ENCODE measurements around the gene THAP4. TPM values are rescaled to one million over a fixed set of nuclear protein-coding genes. Genes with fewer than 3 reads are reported as not detected.

The THAP4 gene
- total RNA-seq, 4 donors from 2014 or later, result 46.4 to 56.2 (median 51.2) TPM

- H3K36me3 ChIP-seq, result peaks cover 65% of the 10 kb centered on the region
Observed at GRCh38 chr2:241673189-241673663, 36.3 kb upstream of the THAP4 start.

GRCh38 chr2:241672243-241673188, 35.6 kb upstream of the THAP4 start:
- Histone ChIP-seq H3K4me1 (no peaks in the 10 kb centered on the region), H3K4me3 (no peak overlapping the region), H3K27ac (no peak overlapping the region), H3K27me3 (no peaks in the 10 kb centered on the region), H3K36me3 (peaks cover 66% of the 10 kb centered on the region), H3K9me3 (no peaks in the 10 kb centered on the region)
- DNase-seq (ENCODE audit: low spot score in 2 of 2), result no peak
- TF ChIP-seq POLR2A (IDR thresholded peaks at IDR 0.05), result no peak
- no peak for TF ChIP-seq CTCF (IDR thresholded peaks at IDR 0.05)
- no peak for TF ChIP-seq EP300 (IDR thresholded peaks at IDR 0.05)
- TF ChIP-seq POLR2AphosphoS5 (IDR thresholded peaks at IDR 0.05), result no peak
- WGBS, result 87% methylated on average over 21 of the region's 42 CpGs

More at GRCh38 chr2:241673189-241673663, 36.3 kb upstream of the THAP4 start:
- 89% methylated on average over 11 of the region's 18 CpGs for WGBS
- H3K4me3 ChIP-seq, result no peak overlapping the region
- H3K27ac ChIP-seq, result no peak overlapping the region
- no peaks in the 10 kb centered on the region for H3K9me3 ChIP-seq
- DNase-seq (ENCODE audit: low spot score in 2 of 2), result no peak
- no peaks in the 10 kb centered on the region for H3K27me3 ChIP-seq
- TF ChIP-seq POLR2AphosphoS5 (IDR thresholded peaks at IDR 0.05) (no peak), CTCF (IDR thresholded peaks at IDR 0.05) (no peak), EP300 (IDR thresholded peaks at IDR 0.05) (no peak), POLR2A (IDR thresholded peaks at IDR 0.05) (no peak)
- no peaks in the 10 kb centered on the region for H3K4me1 ChIP-seq

- no peak for TF ChIP-seq EP300 (IDR thresholded peaks at IDR 0.05)
- TF ChIP-seq CTCF (IDR thresholded peaks at IDR 0.05), result no peak
- no peak for TF ChIP-seq POLR2A (IDR thresholded peaks at IDR 0.05)
- TF ChIP-seq POLR2AphosphoS5 (IDR thresholded peaks at IDR 0.05), result no peak
- Histone ChIP-seq H3K27ac (no peak overlapping the region), H3K4me3 (no peak overlapping the region), H3K27me3 (no peaks in the 10 kb centered on the region), H3K36me3 (peaks cover 66% of the 10 kb centered on the region), H3K9me3 (no peaks in the 10 kb centered on the region), H3K4me1 (no peaks in the 10 kb centered on the region)
- DNase-seq (ENCODE audit: low spot score in 2 of 2), result no peak
- 79% methylated on average over 15 of the region's 31 CpGs for WGBS
Observed at GRCh38 chr2:241671457-241672240, 34.7 kb upstream of the THAP4 start.

DNA sequence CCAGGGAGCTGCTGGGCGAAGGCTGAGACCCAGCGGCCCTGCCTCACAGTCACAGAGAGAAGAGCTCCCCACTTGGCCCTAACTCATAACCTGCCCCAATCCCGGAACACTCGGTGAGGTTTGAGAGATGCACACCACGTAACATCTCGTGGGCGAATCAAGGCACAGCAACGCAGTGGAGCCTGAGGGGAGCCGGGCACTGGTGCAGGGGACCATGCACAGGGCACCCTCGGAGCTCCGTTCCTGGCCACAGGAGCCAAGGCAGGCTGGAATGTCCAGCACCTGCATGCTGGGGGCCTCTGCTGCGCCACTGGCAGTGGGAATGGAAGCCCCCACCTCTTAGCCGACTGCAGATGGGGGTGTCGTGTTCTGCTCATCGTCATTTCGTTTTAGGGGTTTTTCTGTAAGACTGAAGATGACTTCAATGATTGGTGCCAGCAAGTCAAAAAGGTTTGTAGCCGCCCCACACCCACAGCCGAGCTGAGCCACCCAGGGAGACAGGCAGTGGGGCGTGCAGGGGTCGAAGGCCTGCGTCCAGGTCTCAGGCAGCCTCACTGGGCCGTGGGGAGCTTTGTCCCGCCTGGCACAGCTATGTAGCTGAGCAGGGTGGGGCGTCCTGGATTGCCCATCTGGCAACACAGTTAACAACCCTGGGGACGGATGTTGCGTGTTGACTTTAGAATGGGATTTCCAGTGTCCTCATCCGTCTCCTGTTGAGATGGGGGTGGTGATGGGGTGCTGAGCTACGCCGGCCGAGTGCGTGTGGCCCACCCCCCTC, 33.6 kb upstream of the THAP4 start:
- no peak overlapping the region for H3K4me3 ChIP-seq
- peaks cover 65% of the 10 kb centered on the region for H3K36me3 ChIP-seq
- no peaks in the 10 kb centered on the region for H3K4me1 ChIP-seq
- H3K27ac ChIP-seq, result no peak overlapping the region
- whole genome bisulfite sequencing, result 85% methylated on average over 18 of the region's 31 CpGs
- no peaks in the 10 kb centered on the region for H3K27me3 ChIP-seq
- no peaks in the 10 kb centered on the region for H3K9me3 ChIP-seq
- no peak for DNase-seq (ENCODE audit: low spot score in 2 of 2)
- TF ChIP-seq POLR2AphosphoS5 (IDR thresholded peaks at IDR 0.05), result no peak
- no peak for TF ChIP-seq CTCF (IDR thresholded peaks at IDR 0.05)
